GM12891 (cell line): ENCODE measurements around the gene MACROH2A1.

Experiments
- POLR2A ChIP-seq: IDR thresholded peaks from 2 replicates; pipeline ENCODE4 v1.6.1; 2011; ENCODE audit warnings: low read depth, low read length, control low read depth
- POLR2AphosphoS5 ChIP-seq: IDR thresholded peaks from 2 replicates; pipeline ENCODE4 v1.6.1; 2011; ENCODE audit warnings: low read depth, low read length, control low read depth
- SPI1 ChIP-seq: IDR thresholded peaks from 2 replicates; pipeline ENCODE4 v1.6.1; 2011; ENCODE audit warnings: low read depth, low read length, control low read depth
- TAF1 ChIP-seq: IDR thresholded peaks from 2 replicates; pipeline ENCODE4 v1.6.1; 2011; ENCODE audit warnings: low read depth, low read length, control low read depth

GRCh38 chr5:135353952-135354721 is 44.9 kb downstream of the MACROH2A1 start:
- TF ChIP-seq POLR2A, result no peak
- TF ChIP-seq POLR2AphosphoS5, result no peak
- no peak for TF ChIP-seq TAF1
- TF ChIP-seq SPI1, result no peak
